ENCODE results near the gene CLMN. TPM values are rescaled to one million over a fixed set of nuclear protein-coding genes. Genes with fewer than 3 reads are reported as not detected.

The CLMN gene
- total and polyA plus RNA-seq, 2 of the 4 experiments (the other 2 are of a cell fraction) = 0.10 to 0.18 TPM

DNA sequence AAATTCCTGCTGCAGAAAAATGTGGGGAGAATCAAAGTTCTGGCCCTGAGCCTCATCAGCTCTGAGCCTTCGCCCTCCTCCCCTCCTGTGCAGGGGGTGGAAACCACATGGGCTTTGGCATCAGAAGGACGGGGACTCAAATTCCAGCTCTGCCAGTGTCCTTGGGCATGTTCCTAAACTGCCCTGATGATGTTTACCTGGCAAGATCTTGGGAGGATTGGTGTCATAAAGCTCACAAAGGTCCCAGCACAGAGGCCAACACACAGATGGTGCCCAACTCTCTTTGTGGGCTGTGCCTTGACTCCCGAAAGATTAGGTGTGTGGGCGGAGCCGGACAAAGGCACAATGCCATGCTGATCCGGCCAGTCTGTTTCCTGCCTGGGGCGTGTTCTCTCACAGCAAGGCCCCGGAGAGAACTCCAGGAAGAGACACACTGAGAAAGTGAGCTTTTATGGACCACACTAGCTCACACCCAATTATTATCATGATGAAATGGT lies 20.5 kb upstream of the CLMN start:
- no peak for DNase-seq
- no peak overlapping the region for H2AK9ac ChIP-seq (replicated peaks; ENCODE audit: low read depth, low read length, poor library complexity)
- H3K27ac ChIP-seq (ENCODE audit: insufficient read depth, low read length) = no peak overlapping the region
- no peak overlapping the region for H2BK120ac ChIP-seq (ENCODE audit: low read depth, low read length)
- H2AFZ ChIP-seq (replicated peaks; ENCODE audit: low read length, poor library complexity) = no peak overlapping the region
- no peak overlapping the region for H3K4me3 ChIP-seq (ENCODE audit: insufficient read depth, low read depth, low read length)
- TF ChIP-seq POLR2A (IDR thresholded peaks at IDR 0.05; ENCODE audit: low read depth, low read length) (no peak), NFE2L2 (IDR thresholded peaks at IDR 0.05; ENCODE audit: low read depth, low read length) (no peak), MAFK (IDR thresholded peaks at IDR 0.05; ENCODE audit: low read depth, low read length) (no peak), CEBPB (IDR thresholded peaks at IDR 0.05; ENCODE audit: low read depth, low read length) (no peak), MAZ (IDR thresholded peaks at IDR 0.05; ENCODE audit: borderline replicate concordance, low read depth, low read length) (no peak), BHLHE40 (IDR thresholded peaks at IDR 0.05; ENCODE audit: low read depth, low read length) (no peak), CHD1 (IDR thresholded peaks at IDR 0.05; ENCODE audit: low read depth, low read length) (no peak), FOS (IDR thresholded peaks at IDR 0.05; ENCODE audit: low read depth, low read length) (no peak), RCOR1 (IDR thresholded peaks at IDR 0.05; ENCODE audit: insufficient replicate concordance, low read length) (no peak)
- TF ChIP-seq, protein P1, sequence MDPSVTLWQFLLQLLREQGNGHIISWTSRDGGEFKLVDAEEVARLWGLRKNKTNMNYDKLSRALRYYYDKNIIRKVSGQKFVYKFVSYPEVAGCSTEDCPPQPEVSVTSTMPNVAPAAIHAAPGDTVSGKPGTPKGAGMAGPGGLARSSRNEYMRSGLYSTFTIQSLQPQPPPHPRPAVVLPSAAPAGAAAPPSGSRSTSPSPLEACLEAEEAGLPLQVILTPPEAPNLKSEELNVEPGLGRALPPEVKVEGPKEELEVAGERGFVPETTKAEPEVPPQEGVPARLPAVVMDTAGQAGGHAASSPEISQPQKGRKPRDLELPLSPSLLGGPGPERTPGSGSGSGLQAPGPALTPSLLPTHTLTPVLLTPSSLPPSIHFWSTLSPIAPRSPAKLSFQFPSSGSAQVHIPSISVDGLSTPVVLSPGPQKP (IDR thresholded peaks at IDR 0.05; ENCODE audit: borderline replicate concordance, low read depth, low read length) = no peak
- TF ChIP-seq, protein P2, sequence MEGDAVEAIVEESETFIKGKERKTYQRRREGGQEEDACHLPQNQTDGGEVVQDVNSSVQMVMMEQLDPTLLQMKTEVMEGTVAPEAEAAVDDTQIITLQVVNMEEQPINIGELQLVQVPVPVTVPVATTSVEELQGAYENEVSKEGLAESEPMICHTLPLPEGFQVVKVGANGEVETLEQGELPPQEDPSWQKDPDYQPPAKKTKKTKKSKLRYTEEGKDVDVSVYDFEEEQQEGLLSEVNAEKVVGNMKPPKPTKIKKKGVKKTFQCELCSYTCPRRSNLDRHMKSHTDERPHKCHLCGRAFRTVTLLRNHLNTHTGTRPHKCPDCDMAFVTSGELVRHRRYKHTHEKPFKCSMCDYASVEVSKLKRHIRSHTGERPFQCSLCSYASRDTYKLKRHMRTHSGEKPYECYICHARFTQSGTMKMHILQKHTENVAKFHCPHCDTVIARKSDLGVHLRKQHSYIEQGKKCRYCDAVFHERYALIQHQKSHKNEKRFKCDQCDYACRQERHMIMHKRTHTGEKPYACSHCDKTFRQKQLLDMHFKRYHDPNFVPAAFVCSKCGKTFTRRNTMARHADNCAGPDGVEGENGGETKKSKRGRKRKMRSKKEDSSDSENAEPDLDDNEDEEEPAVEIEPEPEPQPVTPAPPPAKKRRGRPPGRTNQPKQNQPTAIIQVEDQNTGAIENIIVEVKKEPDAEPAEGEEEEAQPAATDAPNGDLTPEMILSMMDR (conservative IDR thresholded peaks at IDR 0.05; ENCODE audit: low read depth, low read length) = no peak
- TF ChIP-seq, protein P3, sequence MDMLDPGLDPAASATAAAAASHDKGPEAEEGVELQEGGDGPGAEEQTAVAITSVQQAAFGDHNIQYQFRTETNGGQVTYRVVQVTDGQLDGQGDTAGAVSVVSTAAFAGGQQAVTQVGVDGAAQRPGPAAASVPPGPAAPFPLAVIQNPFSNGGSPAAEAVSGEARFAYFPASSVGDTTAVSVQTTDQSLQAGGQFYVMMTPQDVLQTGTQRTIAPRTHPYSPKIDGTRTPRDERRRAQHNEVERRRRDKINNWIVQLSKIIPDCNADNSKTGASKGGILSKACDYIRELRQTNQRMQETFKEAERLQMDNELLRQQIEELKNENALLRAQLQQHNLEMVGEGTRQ (IDR thresholded peaks at IDR 0.05; ENCODE audit: low read depth, low read length) = no peak
- no TSS peak for BruUV-seq (replicated peaks)
- no peak overlapping the region for H3K18ac ChIP-seq (ENCODE audit: low read depth, low read length)
- H3K56ac ChIP-seq (ENCODE audit: extremely low read depth, insufficient read depth, low read length) = no peak overlapping the region
- no peak overlapping the region for H3K9ac ChIP-seq (ENCODE audit: low read depth, low read length)
- WGBS, 2 experiments (ENCODE audit: extremely low coverage in 2 of 2, insufficient read length in 1 of 2) = no CpG with 5 or more reads among the region's 8 CpGs
- no peak overlapping the region for H3K4me2 ChIP-seq (ENCODE audit: low read depth, low read length)
- H3K9me3 ChIP-seq (ENCODE audit: control insufficient read depth, insufficient read depth, low read length) = no peaks in the 10 kb centered on the region
- no peaks in the 10 kb centered on the region for H3K36me3 ChIP-seq (ENCODE audit: control insufficient read depth, insufficient read depth, low read length)
- ChIA-PET POLR2A (ENCODE audit: unreplicated experiment) (no interaction called here), CTCF (interaction anchor here (1.9 kb wide), 1 partner anchor 13 kb away, joined by 4 read pairs; no protein-coding TSS in a partner anchor)
- H4K5ac ChIP-seq (ENCODE audit: low read depth, low read length) = no peak overlapping the region
- H4K91ac ChIP-seq (ENCODE audit: insufficient read depth, low read depth, low read length) = no peak overlapping the region
- H3K23ac ChIP-seq (ENCODE audit: low read depth, low read length) = no peak overlapping the region
- H3K4me1 ChIP-seq (ENCODE audit: control insufficient read depth, insufficient read depth, low read length) = no peaks in the 10 kb centered on the region
- H4K8ac ChIP-seq (ENCODE audit: low read depth in 2 of 2, low read length in 2 of 2) = no peak overlapping the region
- H3K79me1 ChIP-seq (ENCODE audit: low read depth in 1 of 2, low read length in 2 of 2) = no peaks in the 10 kb centered on the region
- H2BK20ac ChIP-seq (ENCODE audit: low read depth, low read length) = no peak overlapping the region
- no peak overlapping the region for H2BK15ac ChIP-seq (ENCODE audit: low read depth, low read length)
- ATAC-seq (ENCODE audit: low read depth) = no peak
- dilution Hi-C loops (cut with HindIII; ENCODE audit: low sequenced_read_pairs, unreplicated experiment) = no loop called here
- no peaks in the 10 kb centered on the region; the same call in 1 of the 2 replicates for H3K27me3 ChIP-seq (ENCODE audit: control insufficient read depth, insufficient read depth, low read length)
- no peak overlapping the region for H3K14ac ChIP-seq (replicated peaks; ENCODE audit: low read depth, low read length)
- H4K20me1 ChIP-seq (ENCODE audit: insufficient read depth, low read length) = no peaks in the 10 kb centered on the region
- in situ Hi-C loops (cut with MboI; ENCODE audit: low sequenced_read_pairs) = no loop called here
- H2AK5ac ChIP-seq (ENCODE audit: low read depth, low read length) = no peak overlapping the region
- H3K9me1 ChIP-seq (ENCODE audit: insufficient read depth, low read length) = no peaks in the 10 kb centered on the region
- intact Hi-C loops (cut with micrococcal nuclease) = no loop called here
- H3K4ac ChIP-seq (ENCODE audit: low read depth, low read length) = no peak overlapping the region
- no peak overlapping the region for H2BK5ac ChIP-seq (ENCODE audit: low read depth, low read length, poor library complexity, severe bottlenecking)

Measured in IMR-90 (cell line).